ENCODE data around the gene FBXO30. TPM values are rescaled to one million over a fixed set of nuclear protein-coding genes. Genes with fewer than 3 reads are reported as not detected.

The FBXO30 gene, protein sequence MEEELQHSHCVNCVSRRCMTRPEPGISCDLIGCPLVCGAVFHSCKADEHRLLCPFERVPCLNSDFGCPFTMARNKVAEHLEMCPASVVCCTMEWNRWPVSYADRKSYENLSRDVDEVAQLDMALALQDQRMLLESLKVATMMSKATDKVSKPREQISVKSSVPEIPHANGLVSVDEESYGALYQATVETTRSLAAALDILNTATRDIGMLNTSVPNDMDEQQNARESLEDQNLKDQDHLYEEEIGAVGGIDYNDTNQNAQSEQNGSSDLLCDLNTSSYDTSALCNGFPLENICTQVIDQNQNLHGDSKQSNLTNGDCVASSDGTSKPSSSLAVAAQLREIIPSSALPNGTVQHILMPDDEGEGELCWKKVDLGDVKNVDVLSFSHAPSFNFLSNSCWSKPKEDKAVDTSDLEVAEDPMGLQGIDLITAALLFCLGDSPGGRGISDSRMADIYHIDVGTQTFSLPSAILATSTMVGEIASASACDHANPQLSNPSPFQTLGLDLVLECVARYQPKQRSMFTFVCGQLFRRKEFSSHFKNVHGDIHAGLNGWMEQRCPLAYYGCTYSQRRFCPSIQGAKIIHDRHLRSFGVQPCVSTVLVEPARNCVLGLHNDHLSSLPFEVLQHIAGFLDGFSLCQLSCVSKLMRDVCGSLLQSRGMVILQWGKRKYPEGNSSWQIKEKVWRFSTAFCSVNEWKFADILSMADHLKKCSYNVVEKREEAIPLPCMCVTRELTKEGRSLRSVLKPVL
- 12.5 TPM for total RNA-seq

DNA sequence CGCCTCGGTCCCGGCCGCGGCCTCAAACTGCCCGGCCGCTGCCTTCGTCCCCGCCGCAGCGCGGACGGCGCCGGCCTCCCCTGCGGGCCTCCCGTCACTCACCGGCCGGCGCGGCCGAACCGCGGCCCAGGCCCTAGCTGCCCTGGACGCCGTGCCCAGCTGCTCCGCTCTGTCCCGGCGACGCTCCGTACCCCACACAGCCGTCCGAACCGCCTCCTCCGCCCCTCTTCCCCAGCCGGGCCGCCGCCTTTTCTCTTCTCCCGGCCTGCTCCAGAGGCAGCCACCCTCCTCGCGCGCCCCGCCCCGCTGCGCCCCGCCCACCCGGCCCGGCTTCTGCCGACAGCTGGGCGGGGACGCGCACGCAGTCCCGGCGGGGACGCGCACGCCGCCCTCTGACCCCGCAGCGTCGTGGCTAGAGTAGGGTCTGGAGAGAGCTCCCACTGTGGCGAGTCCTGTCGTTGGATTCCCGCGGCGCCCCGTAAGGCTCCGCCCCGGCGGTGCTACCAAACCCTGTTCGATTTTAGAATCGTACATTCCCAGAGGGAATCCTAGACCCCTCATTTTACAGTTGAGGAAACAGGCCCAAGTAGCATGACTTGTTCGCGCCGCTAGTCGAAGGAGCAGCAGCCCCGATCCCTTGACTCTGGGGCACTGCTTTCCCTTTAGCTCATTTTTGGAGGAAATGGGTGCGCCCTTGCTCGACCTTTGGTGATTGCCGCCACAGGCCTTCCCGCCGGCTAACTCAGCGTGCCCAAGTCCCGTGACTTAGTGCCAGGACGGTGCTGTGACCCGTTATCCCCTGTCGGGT, at the start of gene FBXO30:
Gene FBXO30, minus strand, starts transcription at position 295 of the 808 bp plus-strand sequence. CDS start 8,390 bp downstream, outside the sequence.

Other genes with a start within 250 kb of the FBXO30 start
- 17.6 TPM for gene EPM2A, start 79.3 kb downstream of the FBXO30 start, total RNA-seq
- 51.6 TPM for gene SHPRH, start 149.6 kb upstream of the FBXO30 start, total RNA-seq
- 0.23 TPM for gene GRM1, start 214.3 kb upstream of the FBXO30 start, total RNA-seq

Measured in metanephros (tissue), 1 donor.